GM18502 (cell line): ENCODE data around the gene FAM222A.

ENCODE experiments used
- ATAC-seq: cut with Tn5 transposase; IDR thresholded peaks from one replicate; pipeline ENCODE4 v1.9.1; 2021; ENCODE audit warnings: mild to moderate bottlenecking; ENCODE audit not compliant: unreplicated experiment, poor library complexity

Gene FAM222A

GRCh38 chr12:109713187-109714070 is at the start of gene FAM222A:
FAM222A (plus strand) TSS chr12:109713825; CDS start chr12:109744147, 30,322 bp downstream.
- peak; percentile 90 for ATAC-seq

GRCh38 chr12:109664402-109664801 is 49.2 kb upstream of the FAM222A start:
- ATAC-seq: no peak

DNA sequence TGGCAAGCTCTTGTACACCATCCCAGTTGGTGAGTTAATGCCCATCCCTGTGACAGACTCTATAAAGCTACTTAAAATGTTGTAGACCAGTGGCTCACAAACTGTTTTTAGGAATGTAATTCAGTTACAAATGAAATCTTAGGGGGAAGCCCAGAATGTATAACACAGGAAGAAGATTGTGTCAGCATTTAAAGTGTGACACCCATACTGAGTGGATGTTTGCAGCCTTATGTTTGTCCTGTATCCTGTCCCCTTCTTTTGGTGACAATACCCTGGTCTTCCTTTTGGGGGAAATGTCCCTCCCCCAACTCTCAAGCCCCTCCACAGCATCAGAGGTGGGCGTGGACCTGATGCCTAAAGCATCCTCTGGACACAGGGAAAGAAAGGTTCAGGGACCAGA is 47.6 kb upstream of the FAM222A start:
- ATAC-seq: no peak

DNA sequence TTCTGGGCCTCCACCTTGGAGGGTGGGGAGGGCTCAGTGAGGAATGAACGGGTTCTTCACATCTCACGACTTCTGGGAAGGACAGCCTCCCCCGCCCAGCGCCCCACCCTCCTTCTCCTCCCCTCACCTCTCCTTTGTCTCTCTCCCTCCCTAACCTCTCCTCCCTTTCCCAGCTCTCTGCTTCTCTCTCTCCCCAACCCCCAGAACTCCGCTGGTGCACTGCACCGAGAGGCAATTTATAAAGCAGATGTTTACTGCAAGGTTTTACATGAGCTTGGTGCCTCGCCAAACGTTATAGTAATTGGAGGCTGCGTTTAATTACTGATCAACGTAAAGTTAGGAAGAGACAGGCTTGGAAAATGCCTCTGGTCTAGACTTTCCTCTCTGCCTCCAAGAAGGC is 42.9 kb upstream of the FAM222A start:
- ATAC-seq: no peak

DNA sequence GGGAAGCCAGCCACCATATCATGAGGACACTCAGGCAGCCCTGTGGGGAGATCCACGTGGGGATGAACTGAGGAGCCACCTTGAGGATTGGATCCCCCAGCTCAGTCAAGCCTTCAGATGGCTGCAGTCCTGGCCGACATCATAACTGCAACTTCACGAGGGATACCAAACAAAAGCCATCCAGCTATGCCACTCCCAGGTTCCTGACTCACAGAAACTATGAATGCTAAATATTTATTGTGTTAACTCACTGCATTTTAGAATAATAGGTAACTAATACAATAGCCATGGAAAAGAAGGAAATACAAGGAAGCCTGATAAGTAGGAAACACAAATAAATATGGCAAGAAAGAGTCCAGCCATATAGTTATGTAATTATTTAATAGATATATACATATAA is 42.1 kb upstream of the FAM222A start:
- no peak for ATAC-seq

- ATAC-seq: no peak
Measured at GRCh38 chr12:109673379-109673778, 40.2 kb upstream of the FAM222A start.

DNA sequence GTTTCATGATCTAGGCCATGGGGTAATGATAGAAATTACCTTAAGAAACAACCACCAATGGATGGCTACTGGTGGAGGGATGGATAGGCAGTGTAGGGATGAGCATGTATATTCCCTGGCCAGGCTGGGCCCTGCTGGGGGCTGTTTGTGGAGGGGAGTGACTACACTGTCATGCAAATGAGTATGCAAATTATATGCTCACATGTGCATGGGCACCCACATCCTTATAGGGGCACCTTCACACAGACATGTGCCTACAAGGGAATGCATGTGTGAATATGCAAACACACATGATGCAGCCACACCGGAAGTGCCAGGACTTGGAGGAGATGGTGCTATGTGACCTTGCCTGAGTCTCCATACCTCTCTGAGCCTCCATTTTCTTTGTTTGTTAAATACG is 39.7 kb upstream of the FAM222A start:
- no peak for ATAC-seq

GRCh38 chr12:109675411-109675810 is 38.2 kb upstream of the FAM222A start:
- ATAC-seq: no peak

DNA sequence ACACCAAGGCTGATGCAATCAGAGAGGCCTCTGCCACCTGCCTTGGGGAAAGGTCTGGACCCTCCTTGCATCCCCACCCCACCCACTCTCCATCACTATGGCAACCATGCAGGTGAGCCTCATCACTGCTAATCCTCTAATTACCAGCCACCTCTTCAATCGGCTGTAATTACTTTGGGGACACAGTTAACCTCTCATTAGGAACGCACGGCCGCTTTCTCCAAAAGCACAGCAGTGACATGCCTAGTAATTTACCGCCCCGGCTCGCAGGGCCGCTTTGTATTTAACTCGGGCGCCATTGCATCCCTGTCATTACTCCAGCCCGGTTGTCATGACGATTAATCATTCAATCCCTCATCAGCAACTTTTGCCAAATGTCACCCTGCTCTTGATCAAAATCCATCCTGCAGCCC is 36.3 kb upstream of the FAM222A start:
- ATAC-seq: no peak

DNA sequence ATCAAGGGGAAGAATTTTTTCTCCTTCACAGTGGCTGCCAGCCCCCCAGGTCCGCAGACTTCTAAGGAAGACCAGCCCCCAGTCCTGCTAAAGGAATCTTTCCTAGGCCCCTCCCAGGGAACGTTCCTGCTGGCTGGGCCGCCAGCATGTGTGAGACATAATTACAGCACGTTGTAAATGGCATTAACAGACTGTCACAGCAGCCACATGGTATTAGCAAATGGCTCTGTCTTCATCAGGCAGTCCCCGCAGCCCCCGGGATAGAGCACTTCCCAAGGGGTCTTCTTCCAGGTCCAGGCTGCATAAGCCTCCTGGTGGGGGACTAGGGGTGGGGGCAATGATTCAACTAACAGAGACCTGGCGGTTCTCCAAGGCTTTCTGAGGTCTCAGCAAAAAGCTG is 34.9 kb upstream of the FAM222A start:
- ATAC-seq: no peak

GRCh38 chr12:109679501-109680263 is 33.9 kb upstream of the FAM222A start:
- ATAC-seq: no peak

DNA sequence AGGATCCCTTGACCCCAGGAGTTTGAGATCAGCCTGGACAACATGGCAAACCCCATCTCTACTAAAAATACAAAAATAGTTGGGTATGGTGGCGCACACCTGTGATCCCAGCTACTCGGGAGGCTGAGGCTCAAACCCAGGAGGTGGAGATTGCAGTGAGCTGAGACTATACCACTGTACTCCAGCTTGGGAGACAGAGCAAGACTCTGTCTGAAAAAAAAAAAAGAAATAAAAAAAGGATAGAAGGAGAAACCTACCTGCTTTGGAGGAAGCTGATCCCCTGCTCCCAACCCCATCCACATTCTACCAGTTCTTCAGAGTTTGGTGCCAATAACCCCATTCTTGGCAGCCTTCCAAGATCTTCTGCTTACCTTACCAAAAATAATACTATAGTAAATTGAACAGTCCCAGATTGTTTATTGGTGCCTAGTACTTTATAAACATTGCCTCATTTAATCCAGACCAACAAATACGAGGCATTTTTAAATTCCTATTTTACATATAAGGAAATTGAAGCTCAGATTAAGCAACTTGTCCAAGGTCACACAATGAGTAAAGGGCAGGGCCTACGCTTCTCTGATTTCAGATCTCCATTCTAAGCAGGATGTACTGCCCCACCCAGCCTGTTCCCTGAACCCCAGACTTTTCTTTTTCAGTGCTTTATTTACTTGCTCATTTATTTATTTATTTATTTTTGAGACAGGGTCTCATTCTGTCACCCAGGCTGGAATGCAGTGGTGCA is 33.2 kb upstream of the FAM222A start:
- no peak for ATAC-seq

GRCh38 chr12:109681986-109682707 is 31.5 kb upstream of the FAM222A start:
- no peak for ATAC-seq

DNA sequence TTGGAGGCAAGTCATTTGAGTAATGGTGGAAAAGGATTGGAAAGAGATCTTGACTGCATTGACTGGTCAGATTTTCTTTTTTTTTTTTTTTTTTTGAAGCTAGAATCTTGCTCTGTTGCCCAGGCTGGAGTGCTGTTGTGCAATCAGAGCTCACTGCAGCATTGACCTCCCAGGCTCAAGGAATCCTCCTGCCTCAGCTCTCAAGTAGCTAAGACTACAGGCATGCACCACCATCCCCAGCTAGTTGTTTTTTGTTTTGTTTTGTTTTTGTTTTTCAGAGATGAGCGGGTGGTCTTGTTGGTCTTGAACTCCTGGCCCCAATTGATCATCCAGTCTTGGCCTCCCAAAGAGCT is 30.9 kb upstream of the FAM222A start:
- no peak for ATAC-seq

DNA sequence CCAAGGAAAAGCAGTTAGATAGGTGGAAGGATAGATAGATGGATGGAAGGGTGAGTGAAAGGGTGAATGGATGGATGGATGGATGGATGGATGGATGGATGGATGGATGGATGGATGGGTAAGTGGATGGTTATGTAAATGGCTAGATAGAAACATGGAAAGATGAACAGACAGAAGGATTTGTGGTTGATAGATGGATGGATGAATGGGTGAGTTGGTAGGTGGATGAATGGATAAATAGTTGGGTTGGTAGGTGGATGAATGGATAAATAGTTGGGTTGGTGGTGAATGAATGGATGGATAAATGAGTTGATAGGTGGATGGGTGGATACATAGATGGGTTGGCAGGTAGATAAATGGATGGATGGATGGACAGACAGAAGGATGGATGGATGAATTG is 30.3 kb upstream of the FAM222A start:
- ATAC-seq: no peak

GRCh38 chr12:109685574-109686447 is 27.8 kb upstream of the FAM222A start:
- no peak for ATAC-seq

DNA sequence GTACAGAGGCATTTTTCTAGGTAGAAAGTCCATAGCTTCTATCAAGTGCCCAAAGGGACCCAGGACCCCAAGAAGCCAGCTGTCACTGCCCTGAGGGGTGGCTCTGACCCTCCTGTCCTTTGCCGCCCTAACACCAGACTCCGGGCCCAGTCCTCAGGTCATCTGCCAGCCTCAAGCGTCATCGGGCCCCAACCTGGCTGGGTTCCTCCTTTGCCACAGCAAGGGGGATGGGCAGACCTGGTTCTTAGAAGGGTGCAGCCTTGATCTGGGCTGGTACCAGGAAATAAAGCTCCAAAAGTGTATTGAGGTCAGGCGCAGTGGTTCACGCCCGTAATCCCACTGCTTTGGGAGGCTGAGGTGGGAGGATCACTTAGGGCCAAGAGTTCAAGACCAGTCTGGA is 27.1 kb upstream of the FAM222A start:
- no peak for ATAC-seq

DNA sequence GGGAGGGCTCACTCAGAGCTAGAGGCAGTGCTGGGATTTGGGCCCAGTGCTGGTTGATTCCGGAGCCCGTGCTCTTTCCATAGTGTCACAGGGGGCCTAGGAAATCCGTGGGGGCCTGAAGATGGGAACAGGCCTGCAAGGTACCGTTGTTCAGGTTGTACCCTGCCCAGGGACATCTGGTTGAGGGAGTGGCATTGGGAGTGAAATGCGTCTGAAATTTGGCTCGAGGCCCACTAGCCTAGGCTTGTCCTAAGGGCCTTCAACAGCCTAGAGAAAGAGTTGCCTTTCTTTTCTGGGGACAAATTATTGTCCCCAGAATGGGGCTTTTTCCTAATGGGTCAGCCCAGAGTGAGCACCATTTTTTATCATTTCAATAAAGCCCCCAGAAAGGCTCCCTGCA is 26.4 kb upstream of the FAM222A start:
- ATAC-seq: no peak

GRCh38 chr12:109689426-109689825 is 24.2 kb upstream of the FAM222A start:
- ATAC-seq: no peak
